Measurements from ENCODE around the gene APOM.

The APOM gene

DNA sequence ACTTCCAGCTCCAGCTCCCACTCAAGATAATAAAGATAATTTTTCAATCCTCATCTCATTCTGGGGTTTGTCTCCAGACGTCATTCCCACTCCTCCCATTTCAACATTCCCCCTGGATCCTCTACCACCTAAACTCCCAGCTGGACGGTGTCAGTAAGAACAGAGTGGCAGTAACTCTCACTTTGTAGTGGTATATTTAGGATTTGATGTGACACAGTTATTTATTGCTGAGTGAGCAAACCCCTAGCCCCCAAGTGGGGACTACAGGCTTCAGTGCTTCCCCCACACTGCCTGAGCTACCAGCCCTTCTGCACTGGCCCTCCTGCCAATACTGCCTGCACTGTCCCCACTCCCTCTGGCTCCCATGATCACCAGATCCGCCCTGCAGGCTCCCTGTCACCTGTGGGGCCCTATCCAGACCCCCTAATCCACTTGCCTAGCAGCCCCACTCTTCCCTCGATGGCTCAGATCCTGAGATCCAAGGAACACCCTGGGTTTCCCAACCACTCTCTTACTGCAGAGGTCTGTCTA lies 2.5 kb downstream of the APOM start:
- DNase-seq (ENCODE audit: low spot score): no peak

DNA sequence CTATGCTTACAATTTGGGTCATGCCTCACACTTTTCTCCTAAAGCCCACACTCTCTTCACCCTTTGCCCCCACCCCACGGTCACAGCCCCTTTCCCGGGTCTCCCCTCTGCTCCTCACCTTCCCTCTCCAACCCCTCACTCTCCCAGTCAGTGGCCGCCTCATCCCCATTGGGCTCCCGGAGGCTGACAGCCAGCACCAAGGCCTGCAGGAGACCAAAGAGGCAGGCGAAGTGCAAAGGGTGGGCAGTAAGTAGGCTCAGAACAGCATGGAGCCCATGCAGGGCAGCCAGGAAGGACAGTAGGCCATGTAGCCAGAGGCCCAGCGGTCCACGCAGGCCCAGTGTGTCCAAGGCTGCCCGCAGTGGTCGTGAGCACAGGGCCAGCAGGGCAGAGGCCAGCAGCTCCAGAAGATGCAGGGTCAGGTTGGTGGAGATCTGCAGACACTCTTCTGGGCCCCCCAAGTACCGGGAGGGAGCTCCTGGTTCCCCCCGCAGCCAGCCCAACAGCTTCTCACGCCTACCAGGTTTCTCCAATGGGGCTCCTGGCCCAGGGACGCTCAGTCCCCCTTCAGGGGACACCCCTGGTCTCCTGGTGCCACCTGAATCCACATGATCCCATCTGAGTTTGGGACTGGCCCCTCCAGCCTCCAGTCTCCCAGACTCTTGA lies 3.4 kb downstream of the APOM start:
- no peak for DNase-seq (ENCODE audit: low spot score)

GRCh38 chr6:31659649-31660380 lies 4.1 kb downstream of the APOM start:
- DNase-seq (ENCODE audit: low spot score): no peak

- peak; percentile 86 for DNase-seq (ENCODE audit: low spot score)
Observed at GRCh38 chr6:31660381-31661261, 4.9 kb downstream of the APOM start, which contains the start of gene C6orf47. Gene C6orf47, minus strand, starts transcription at chr6:31660778. Its CDS starts 831 bp downstream, at chr6:31659947.

DNA sequence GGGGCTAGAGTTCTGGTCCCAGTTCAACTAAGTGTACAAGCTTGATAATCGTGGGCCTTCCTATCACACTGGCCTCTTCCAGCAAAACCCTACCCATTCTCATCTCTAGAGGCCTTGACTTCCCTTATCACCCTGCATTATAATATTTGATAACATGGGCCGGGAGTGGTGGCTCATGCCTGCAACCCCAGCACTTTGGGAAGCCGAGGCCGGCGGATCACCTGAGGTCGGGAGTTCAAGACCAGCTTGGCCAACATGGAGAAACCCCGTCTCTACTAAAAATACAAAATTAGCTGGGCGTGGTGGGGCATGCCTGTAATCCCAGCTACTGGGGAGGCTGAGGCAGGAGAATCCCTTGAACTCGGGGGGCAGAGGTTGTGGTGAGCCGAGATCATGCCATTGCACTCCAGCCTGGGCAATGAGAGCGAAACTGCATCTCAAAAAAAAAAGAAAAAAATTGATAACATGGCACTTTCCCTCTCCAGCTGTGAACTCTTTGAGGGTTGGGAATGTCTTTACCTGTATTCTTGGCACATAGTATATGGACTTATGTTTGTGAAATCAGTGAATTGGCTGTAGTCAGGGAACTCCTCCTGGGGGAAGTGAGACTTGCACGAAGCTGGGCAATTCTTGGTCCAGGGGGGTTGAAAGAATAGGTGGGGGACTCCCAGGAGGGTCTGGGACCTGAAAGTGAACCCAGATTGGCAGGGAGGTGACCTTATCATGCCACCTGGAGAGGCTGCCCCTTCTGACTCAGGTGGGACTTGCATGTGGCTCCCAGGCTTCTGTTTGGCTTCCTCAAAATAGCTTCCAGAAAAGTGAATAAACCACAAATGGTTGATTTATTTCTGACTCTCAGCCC lies 5.8 kb downstream of the APOM start:
- DNase-seq (ENCODE audit: low spot score): no peak

DNA sequence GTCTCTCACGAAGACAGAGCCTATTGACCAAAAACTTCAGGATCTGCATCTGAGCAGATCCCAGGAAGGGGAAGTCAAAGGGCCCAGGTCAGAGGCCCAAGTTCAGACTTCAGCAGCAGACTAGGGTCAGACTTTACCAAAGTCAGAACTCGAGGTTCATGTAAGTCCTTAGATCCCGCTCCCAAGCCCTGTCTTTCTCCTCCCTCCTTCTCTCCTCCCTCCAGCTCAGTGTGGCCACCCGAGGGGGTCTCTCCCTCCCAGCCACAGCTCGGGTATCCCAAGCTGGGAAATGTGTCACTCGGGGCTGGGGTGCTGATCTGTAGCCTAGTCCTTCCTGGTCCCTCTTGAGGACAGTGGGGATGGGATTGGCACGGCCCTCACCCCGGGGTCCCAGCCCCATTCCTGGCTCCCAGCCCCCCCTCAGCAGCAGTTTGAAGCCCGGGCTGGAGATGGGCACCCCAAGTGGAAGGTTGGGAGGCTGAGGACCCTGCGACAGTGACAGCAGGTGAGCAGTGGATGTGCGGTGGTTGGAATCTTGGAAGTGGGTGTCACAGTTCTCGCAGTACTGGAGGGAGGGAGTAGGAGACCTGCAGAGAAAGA lies 6.5 kb downstream of the APOM start:
- no peak for DNase-seq (ENCODE audit: low spot score)

DNA sequence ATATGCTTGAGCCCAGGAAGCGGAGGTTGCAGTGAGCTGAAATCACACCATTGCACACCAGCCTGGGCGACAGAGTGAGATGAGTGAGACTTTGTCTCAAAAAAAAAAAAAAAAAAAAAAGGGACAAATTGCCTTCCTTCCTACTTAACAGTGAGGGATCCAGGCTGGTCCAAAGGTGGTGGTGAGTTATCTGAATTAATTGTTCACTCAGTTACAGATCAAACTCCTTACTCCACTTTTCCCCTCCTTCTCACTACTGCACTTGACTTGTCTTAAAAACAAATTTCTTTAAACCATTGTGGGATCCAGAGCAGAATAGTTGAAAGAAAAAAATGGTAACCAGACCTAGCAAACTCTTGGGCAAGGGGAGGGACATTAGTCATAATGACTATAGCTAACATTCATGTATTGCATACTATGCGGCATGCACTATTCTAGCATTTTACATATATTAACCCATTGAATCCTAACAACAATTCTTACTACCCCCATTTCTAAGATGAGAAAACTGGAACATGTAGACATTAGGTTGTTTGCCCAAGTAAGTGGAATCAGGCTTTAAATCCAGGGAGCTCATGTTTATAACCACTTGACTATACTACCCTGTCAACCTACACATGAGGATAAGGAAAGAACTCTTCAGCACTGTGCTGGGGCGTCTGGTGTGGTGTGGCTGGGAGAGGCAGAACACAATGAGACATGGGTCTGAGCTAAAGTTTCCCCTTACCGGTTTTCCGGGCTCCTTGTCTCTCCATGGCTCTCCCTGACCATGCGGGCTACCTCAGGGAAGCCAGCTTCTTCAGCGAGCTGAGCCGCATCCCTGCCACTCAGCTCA lies 7.6 kb downstream of the APOM start:
- no peak for DNase-seq (ENCODE audit: low spot score)

GRCh38 chr6:31663961-31664789 lies 8.5 kb downstream of the APOM start:
- peak; percentile 27 for DNase-seq (ENCODE audit: low spot score)

GRCh38 chr6:31664790-31665500 lies 9.3 kb downstream of the APOM start, which contains the start of gene GPANK1:
Gene GPANK1, minus strand, starts transcription at chr6:31664997. Its CDS starts 519 bp downstream, at chr6:31664478.
- DNase-seq (ENCODE audit: low spot score): peak; percentile 96

GRCh38 chr6:31665501-31666336 lies 10.0 kb downstream of the APOM start, which contains the start of gene CSNK2B:
Gene CSNK2B, plus strand, starts transcription at chr6:31666080. Its CDS starts 752 bp downstream, at chr6:31666832.
- DNase-seq (ENCODE audit: low spot score): peak; percentile 97

DNA sequence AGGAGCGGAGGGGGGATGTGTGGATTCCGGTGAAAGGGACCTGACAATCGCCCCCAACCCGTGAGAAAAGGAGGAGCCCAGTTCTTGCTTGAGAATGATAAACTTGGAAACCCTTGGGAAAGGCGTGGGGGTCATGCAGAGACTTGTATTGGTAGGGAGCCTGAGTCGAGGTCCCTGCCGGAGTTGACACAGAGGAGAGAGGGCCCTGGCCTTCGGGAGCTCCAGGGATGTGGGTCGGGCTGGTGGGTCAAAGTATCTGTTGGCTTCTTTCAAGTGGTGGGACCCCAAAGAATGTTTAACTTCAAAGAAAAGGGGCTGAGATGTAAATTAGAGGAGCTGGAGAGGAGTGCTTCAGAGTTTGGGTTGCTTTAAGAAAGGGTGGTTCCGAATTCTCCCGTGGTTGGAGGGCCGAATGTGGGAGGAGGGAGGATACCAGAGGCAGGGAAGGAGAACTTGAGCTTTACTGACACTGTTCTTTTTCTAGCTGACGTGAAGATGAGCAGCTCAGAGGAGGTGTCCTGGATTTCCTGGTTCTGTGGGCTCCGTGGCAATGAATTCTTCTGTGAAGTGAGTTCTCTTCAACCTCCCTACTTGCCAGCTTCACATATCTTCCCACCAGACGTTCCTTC lies 10.8 kb downstream of the APOM start:
- no peak for DNase-seq (ENCODE audit: low spot score)

- DNase-seq (ENCODE audit: low spot score): no peak
Observed at GRCh38 chr6:31669676-31670075, 14.0 kb downstream of the APOM start, which contains the start of gene LY6G5B. Gene LY6G5B, plus strand, starts transcription at chr6:31669976. Its CDS starts 975 bp downstream, at chr6:31670951.

DNA sequence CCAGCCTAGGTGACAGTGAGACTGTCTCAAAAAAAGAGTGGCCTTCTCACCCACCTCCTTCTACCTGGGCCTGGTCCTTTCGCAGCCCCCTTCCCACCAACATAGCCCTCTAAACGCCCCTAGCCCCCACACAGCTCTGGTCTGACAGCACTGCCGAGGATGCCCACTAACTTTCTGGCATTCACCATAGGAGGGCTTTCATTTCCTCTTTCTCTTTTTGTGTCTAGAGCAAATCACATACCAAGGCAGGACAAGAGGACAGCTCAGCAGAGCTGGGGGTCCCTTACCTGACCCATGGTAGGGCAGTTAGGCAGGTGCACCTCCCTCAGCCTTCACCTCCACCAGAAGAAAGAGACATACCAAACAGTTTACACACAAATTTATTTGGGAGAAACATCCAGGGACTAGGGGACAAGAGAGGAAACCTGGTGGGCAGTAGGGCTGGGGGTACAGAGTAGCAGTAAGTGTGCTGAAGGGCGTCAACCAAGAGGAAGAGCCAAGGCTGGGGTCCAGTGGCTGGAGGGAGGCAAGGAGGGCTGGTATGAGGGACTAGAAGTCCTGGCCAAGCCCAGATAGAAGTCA lies 20.7 kb downstream of the APOM start:
- DNase-seq (ENCODE audit: low spot score): no peak

DNA sequence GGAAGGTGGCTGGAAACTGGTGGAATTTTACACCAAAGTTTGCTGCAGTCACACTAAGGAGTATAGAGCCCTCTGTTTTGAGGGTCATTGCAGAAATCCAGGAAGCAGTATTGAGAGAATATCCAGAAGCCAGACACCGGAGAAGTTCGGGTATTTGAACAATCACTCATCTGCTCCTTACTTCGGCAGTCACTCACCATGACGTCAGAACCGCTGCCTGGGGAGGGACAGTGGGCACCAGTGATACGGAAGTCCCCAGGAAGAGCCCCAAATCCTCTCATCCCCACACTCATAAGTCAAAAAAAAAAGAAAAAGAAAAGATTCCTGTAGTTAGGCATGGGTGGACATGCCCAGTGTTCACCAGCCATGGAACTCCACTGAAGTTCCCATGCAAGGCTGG lies 21.2 kb downstream of the APOM start:
- DNase-seq (ENCODE audit: low spot score): no peak

GRCh38 chr6:31677955-31678354 lies 22.3 kb downstream of the APOM start:
- no peak for DNase-seq (ENCODE audit: low spot score)

Data from LoVo (cell line).